Measurements from ENCODE around the gene PI4KB. TPM values are rescaled to one million over a fixed set of nuclear protein-coding genes. Genes with fewer than 3 reads are reported as not detected.

PI4KB gene
- total RNA-seq, 4 donors from 2014 or later: 45.4 to 55.3 (median 49.4) TPM

DNA sequence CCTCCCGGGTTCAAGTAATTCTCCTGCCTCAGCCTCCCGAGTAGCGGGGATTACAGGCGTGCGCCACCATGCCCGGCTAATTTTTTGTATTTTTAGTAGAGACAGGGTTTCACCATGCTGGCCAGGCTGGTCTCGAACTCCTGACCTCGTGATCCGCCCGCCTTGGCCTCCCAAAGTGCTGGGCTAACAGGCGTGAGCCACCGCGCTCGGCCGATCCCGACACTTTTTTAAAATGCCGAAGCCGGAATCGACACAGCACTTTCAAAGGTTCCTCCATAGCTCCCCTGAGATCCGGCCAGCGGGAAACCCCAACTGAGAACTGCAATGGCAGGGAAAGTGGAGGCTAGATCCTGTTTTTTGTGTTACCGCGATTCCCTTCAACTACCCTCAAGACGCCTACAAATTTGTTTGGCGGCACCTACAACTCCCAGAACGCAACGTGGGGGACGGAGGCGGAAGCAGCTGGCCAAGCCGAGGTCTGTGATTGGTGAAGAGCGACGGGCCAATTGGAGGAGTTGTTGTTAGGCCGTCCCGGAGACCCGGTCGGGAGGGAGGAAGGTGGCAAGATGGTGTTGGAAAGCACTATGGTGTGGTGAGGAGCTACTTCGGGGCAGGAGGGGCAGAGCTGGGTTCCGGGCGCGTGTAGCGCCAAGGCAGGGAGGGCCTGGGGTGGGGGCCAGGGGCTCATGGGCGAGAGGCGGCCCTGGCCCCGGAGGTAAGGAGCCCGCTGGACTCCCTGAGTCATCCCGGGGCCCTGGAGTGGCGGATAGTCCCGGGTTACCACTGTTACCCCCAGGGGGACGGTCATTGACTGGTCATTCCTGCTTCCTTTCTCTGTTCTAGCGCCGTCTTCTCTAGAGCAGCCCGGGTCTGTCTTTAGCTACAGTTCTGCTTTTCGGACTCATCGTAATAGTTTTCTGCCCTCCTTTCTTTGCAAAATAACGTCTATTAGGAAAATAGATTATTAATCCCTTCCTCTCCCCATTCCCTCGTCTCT is 72.7 kb downstream of the PI4KB start, which contains the start of gene PSMD4:
TSS of gene PSMD4 (plus strand) at position 518 of the 997 bp plus-strand sequence. CDS start at position 567, 49 bp downstream.
- TF ChIP-seq, protein P1, sequence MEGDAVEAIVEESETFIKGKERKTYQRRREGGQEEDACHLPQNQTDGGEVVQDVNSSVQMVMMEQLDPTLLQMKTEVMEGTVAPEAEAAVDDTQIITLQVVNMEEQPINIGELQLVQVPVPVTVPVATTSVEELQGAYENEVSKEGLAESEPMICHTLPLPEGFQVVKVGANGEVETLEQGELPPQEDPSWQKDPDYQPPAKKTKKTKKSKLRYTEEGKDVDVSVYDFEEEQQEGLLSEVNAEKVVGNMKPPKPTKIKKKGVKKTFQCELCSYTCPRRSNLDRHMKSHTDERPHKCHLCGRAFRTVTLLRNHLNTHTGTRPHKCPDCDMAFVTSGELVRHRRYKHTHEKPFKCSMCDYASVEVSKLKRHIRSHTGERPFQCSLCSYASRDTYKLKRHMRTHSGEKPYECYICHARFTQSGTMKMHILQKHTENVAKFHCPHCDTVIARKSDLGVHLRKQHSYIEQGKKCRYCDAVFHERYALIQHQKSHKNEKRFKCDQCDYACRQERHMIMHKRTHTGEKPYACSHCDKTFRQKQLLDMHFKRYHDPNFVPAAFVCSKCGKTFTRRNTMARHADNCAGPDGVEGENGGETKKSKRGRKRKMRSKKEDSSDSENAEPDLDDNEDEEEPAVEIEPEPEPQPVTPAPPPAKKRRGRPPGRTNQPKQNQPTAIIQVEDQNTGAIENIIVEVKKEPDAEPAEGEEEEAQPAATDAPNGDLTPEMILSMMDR (IDR thresholded peaks at IDR 0.05): no peak
- intact Hi-C loops (cut with DNase I; ENCODE audit: low total_unique reads): loop anchor here (5.0 kb wide), 1 partner anchor 57 kb away; the partner anchor contains the start of gene PIP5K1A
- DNase-seq (ENCODE audit: low spot score in 2 of 2): peak; percentile 96 to 99

DNA sequence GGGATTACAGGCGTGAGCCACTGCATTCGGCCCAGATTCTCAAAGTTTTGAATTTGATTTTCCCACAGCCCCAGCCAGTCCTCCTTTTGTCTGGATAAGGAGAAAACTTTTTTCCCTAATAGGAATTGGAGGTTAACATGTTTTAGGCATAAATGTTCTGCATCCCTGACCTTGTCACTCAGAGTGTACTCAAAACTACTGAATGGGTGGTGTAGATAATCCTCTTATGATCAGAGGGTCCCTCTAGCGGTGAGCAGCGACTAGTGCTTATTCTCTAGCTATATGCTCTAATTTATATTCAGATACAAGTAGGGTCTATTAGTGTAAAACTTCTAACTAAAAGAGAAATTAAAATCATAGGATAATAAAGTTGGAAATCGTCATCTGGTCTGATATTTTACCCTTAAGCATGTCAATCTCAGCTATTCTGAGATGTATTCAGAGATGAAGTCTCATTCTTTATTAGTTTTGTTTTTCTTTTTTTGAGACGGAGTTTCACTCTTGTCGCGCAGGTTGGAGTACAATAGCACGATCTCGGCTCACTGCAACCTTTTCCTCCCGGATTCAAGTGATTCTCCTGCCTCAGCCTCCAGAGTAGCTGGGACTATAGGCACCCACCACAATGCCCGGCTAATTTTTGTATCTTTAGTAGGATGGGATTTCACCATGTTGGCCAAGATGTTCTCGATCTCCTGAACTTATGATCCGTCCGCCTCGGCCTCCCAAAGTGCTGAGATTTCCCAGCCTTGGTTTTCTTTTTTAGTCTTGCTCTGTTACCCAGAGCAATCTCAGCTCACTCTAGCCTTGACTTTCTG is 75.4 kb downstream of the PI4KB start:
- intact Hi-C loops (cut with DNase I; ENCODE audit: low total_unique reads): loop anchor here (5.0 kb wide), 1 partner anchor 55 kb away; the partner anchor contains the start of gene PIP5K1A
- WGBS, 2 donors: 63 to 64% methylated on average over 16 of the region's 16 CpGs
- DNase-seq (ENCODE audit: low spot score in 2 of 2): peak in 1 of 2 donors; percentile 65
- TF ChIP-seq, protein P1 (IDR thresholded peaks at IDR 0.05): no peak
- no peak for TF ChIP-seq POLR2A (IDR thresholded peaks at IDR 0.05)
- H3K4me3 ChIP-seq (ENCODE audit: low read depth, poor library complexity, severe bottlenecking): no peak overlapping the region

More for the DNA sequence above, 72.7 kb downstream of the PI4KB start, which contains the start of gene PSMD4:
- WGBS, 2 donors: 12 to 13% methylated on average over 56 of the region's 56 CpGs
- H3K4me3 ChIP-seq (ENCODE audit: low read depth, poor library complexity, severe bottlenecking): peak within 1 kb of the TSS; percentile 30

DNA sequence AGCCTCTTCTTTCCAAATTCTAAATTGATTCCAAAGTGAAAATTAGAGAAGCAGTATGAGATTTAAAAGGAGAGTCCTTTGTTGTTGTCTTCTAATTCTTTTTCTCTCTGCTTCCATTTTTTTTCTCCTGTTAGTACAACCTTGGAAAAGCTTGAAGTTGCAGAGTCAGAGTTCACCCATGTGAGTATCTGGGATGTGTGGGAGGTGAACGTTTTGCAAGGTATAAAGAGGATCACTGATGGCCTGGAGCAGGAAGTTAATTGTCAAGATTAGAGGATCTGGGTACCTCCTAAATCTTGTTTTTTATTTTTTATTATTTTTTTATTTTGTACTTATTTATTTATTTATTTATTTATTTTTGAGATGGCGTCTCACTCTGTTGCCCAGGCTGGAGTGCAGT is 80.4 kb downstream of the PI4KB start:
- no peak overlapping the region for H3K4me3 ChIP-seq (ENCODE audit: low read depth, poor library complexity, severe bottlenecking)
- intact Hi-C loops (cut with DNase I; ENCODE audit: low total_unique reads): no loop called here
- 68 to 76% methylated on average over 2 of the region's 2 CpGs for WGBS, 2 donors
- TF ChIP-seq POLR2A (IDR thresholded peaks at IDR 0.05): no peak
- TF ChIP-seq, protein P1 (IDR thresholded peaks at IDR 0.05): no peak
- DNase-seq (ENCODE audit: low spot score in 2 of 2): no peak

DNA sequence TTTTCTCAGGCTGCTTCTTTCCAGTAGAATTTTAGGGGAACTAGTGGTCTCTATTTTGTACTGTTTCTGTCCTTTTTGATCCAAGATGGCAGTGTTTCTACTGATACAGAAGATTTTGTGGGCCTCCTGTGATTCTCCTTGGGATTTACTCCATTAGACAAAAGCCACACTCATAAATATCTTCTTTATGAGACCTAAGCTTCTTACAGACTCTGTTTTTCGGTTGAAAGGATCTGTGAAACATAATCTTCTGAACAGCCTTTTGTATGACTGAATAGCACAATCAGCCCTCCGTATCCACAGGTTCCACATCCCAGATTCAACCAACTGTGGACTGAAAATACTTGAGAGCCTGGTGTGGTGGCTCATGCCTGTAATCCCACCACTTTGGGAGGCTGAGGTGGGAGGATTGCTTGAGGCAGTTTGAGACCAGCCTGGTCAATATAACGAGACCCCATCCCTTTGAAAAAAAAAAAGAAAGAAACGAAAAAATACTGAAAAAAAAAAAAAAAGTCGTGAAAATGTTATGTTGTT is 83.5 kb downstream of the PI4KB start:
- intact Hi-C loops (cut with DNase I; ENCODE audit: low total_unique reads): no loop called here
- TF ChIP-seq POLR2A (IDR thresholded peaks at IDR 0.05): no peak
- TF ChIP-seq, protein P1 (IDR thresholded peaks at IDR 0.05): no peak
- WGBS, 2 donors: 82 to 89% methylated on average over 5 of the region's 5 CpGs
- H3K4me3 ChIP-seq (ENCODE audit: low read depth, poor library complexity, severe bottlenecking): no peak overlapping the region
- DNase-seq (ENCODE audit: low spot score in 2 of 2): no peak

DNA sequence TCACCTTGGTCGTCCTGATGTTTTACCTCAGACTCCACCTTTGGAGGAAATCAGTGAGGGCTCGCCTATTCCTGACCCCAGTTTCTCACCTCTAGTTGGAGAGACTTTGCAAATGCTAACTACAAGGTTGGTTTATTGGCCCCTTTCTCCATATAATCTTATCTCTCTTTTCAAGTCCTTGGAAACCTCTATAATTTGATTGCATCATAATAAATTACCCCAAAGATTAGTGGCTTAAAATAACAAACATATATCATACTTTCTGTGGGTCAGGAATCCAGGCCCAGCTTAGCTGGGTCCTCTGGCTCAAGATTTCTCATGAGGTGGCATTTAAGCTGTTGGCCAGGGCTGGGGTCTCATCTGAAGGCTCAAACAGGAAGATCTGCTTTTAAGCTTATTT is 84.8 kb downstream of the PI4KB start:
- no peak overlapping the region for H3K4me3 ChIP-seq (ENCODE audit: low read depth, poor library complexity, severe bottlenecking)
- no peak for DNase-seq (ENCODE audit: low spot score in 2 of 2)
- 91 to 94% methylated on average over 2 of the region's 2 CpGs for WGBS, 2 donors
- intact Hi-C loops (cut with DNase I; ENCODE audit: low total_unique reads): no loop called here
- TF ChIP-seq, protein P1 (IDR thresholded peaks at IDR 0.05): no peak
- TF ChIP-seq POLR2A (IDR thresholded peaks at IDR 0.05): no peak

Measured in lower leg skin (tissue), 4 donors.